Right ventricle myocardium superior (tissue), 1 donor: ENCODE measurements around the gene VAV3. TPM values are rescaled to one million over a fixed set of nuclear protein-coding genes. Genes with fewer than 3 reads are reported as not detected.
A peak's percentile ranks its signal among the peaks of the same experiment; 100 is the strongest.

Experiments used
- ATAC-seq: fragments of 200-7000 bp; cut with Tn5 transposase; one replicate; pipeline ENCODE4 v1.9.1; 2020; ENCODE audit warnings: mild to moderate bottlenecking; ENCODE audit not compliant: poor library complexity
- DNase-seq: peaks from one replicate; pipeline ENCODE4 v3.0.0-alpha.2; 2020
- intact Hi-C: fragments of 100-400 bp; cut with DNase I; formaldehyde crosslinking; loops from one replicate; pipeline ENCODE4 v1.11.2; 2022
- total RNA-seq: library from RNA; stranded (reverse); fragmentation: NEBNext Ultra II Directional; extraction: Animal tissue kit (Norgen Biotek cat#: 25700); gene quantifications from one replicate; pipeline ENCODE4 v1.2.1, GENCODE V29; 2021
- donor health status: DM: no; HTN: yes; CAD: no; lungs with severe emphysema.

VAV3 gene
- total RNA-seq, 1 donor from 2014 or later, result 1.6 TPM

DNA sequence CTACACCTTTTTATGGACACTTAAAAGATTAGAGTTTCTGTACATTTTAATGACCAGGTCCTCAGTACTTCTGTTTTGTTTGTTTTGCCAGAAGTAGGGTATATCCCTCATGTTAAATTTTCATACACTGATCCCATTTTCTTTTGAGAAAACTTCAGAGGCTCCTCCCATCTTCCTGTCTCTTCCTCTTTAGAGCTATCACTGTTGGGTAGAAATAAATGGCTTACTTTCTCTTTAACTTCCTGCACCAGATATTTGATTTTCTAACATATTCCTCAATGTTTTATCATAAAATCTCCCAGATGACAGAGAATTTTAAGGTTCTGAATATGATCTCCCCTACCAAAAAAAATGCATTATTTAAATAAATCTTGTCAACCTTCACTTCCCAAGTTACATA is 23.4 kb downstream of the VAV3 start:
- ATAC-seq (no peak), DNase-seq (no peak)
- intact Hi-C loops, result no loop called here

DNA sequence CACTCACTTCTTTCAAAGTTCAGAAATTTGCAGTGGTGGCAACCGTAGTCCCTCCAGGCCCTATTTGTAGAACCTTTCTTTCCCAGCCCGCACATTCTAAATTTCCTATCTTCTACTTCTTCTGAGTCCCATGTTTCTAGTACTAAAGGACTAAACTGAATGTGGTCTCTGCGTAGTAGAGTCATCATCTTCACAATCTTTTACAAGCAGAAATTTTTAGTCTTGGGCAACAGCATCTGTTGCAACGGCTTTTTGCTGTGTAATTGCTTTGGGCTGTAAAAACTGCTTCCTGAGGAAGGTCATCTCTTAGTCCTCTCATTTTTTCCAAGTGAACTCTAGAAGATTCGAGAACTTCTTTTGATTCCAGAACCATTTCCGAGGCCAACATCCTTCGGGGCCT is 23.9 kb downstream of the VAV3 start:
- DNase-seq (no peak), ATAC-seq (peak; percentile 73)
- intact Hi-C loops, result no loop called here

DNA sequence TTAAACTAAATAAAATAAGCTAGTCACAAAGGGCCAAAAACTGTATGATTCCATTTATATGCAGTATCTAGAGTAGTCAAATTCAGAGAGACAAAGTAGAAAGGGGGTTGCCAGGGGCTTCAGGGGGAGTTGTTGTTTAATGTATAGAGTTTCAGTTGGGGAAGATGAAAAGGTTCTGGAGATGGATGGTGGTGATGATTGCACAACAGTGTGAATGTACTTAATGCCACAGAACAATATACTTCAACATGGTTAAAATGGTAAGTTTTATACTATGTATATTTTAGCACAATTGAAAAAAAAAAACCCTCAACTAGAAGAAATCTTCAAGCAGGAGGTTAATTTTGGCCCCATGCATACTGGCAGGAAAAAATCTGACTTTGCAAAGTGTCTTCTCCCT is 24.3 kb downstream of the VAV3 start:
- intact Hi-C loops, result no loop called here
- no peak for DNase-seq

DNA sequence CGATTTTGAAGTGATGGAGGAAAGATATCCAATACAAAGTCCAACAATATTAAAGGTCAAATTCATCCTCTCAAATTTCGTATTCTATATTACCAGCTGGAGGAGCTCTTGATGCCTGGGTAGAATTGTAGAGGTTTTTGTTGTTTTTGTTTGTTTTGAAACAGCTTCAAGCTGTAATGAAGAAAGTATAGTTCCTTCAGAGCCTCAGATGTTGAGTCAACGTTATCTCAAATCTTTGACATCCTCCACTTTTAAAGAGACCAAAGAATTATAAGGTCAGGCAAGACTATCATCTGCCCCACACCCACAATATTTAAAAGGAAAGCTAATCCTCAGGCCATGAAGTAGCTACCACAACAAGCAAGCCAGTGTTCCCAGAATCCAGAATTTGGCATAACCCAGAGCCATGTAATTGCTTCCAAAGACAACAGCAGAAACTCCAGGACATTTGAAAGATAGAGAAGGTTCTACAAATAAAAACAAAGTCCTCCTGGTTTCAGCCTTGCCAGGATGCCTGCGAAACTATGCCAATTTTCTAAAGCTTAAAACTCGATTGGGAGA is 24.9 kb downstream of the VAV3 start:
- intact Hi-C loops, result no loop called here
- DNase-seq (no peak), ATAC-seq (peak; percentile 65)

More for the DNA sequence above, 24.3 kb downstream of the VAV3 start:
- no peak for ATAC-seq

DNA sequence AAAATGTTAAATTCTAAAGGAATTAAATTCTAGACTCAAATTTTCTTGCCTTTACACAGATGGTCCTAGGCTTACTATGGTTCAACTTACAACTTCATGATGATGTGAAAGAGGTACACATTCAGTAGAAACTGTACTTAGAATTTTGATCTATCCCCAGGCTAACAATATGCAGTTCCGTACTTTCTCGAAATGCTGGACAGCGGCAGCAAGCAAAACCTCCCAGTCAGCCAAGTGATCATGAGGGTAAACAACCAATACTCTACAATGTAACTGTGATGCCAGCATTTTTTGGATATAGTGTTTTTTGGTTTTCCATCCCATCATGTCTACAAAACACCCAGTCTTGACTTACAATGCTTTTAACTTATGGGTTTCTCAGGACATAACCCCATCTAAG is 25.7 kb downstream of the VAV3 start:
- no peak for DNase-seq
- intact Hi-C loops, result no loop called here

DNA sequence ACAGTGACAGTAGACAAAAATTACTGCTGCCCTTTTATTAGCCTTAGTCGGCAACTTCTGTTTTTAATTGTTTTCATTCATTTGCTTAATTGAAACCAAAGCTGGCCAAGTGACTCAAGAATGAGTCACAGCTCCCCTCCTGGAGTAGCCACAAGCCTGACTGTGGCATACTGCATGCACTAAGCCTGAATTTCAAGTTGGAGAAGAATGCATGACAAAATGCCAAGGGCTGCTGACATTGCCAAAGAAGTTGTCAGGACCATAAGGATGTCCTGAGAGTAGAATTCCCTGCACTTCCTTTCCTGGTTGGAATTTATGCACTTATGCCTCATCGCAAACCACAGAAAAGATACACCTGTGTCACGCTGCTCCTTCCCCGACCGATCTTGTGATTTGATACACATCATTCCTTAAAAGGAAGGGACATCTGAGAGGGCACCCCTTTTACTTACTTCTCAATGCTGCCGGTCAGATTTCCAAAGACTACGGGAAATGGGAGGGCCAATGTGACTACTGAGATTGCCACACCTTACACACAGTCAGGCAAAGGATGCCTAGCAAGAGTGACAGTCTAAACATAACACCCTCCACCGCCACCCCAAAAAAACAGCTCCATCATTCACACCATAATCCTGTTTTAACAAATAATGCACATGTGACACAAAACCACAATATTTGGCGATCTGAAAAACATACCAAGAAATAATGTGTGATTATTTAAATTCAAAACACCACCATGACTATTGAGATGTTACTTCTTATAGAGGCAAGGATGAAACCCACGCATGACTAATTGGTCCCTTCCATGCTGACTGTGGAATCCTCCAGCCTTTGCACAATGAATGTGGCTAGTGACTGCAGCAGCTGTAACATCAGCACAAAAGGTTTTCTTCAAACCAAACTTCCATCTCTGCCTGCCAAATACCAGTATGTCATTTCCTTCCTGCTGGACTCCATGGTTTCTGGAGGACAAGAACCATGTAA is 28.2 kb downstream of the VAV3 start:
- ATAC-seq, result peak; percentile 71
- intact Hi-C loops, result no loop called here
- no peak for DNase-seq

More for the DNA sequence above, 25.7 kb downstream of the VAV3 start:
- ATAC-seq, result no peak

DNA sequence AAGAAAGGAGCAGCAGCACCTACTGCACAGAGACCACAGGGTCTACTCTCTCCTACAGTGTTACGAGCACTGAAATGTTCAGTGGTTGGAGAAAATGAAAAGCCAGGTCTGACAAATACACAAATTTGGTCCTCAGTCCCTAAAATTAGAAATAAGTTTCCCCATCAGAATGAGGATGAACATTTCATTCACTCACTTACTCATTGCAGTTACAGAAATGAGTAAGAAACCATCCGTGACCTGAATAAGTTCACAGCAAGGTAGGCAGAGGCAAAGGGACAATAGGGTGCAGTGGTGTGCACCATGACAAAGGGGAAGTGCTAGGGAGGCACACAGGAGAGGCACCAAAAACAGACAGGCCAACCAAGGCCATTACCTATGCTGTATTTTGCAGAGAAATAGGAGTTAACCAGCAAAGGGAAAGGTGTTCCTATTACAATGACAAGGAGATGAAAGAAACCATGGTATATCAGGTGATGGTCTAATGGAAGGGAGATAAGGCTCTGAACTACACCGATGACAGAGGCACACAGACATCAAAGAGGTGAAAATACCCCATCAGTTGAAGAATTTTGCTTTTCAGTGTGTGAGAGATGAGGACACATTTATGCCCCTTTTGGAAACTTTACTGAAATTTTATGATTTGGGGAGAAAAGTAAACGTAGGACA is 29.4 kb downstream of the VAV3 start:
- DNase-seq (no peak), ATAC-seq (no peak)
- intact Hi-C loops, result no loop called here

DNA sequence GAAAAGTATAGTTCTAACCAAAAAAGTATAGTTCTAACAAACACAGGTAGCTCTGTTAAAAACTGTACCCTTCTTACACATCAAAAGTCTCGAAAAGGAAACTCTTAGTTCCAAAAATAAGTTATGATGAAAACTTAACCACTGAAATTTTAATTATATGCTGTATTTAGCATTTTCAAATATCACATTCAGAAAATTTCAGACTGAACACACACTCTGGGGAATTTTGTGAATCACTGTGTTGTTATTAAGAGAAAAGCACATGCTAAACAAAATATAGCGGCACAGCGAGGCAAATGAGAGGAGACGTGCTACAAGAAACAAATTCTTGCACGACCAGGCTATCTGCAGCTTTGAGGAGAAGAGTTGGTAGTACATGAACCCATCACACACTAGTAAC is 30.4 kb downstream of the VAV3 start:
- intact Hi-C loops, result no loop called here
- ATAC-seq, result no peak
- DNase-seq, result no peak

DNA sequence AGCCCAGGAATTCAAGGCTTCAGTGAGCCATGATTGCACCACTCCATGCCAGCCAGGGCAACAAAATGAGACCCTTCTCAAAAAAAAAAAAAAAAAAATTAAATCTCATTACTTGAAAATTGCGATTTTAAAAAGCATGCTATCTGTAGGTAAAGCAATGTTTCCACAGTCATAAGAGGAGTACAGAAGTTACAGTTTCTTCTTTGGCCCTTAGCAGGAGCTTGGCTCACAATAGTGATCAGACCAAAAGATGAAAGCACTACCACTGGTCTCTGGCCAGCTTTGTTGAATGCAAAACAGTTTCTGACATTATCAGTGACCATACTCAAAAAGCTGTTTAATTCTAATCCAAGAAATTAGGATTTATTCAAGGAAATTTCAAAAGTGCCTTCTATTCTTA is 31.2 kb downstream of the VAV3 start:
- intact Hi-C loops, result no loop called here
- ATAC-seq, result no peak

DNA sequence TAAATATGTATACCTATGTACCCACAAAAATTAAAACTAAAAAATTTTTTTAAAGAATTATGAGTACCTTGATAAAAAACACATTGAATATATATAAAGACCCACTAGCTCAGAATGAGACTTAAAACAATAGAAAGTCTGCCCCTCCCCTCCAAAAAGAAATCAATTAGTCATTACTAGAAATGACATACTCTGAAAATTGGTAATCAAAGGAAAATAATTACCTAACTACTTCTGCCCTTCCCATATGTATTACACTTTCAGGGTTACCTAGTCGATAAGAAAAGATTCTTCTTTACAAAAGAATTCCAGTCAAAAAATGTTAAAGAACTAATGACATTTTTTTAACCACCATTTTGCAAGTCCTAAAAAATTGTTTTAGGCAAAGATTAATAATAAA is 34.7 kb downstream of the VAV3 start:
- intact Hi-C loops, result no loop called here
- ATAC-seq (no peak), DNase-seq (no peak)

More for the DNA sequence above, 31.2 kb downstream of the VAV3 start:
- DNase-seq, result no peak

DNA sequence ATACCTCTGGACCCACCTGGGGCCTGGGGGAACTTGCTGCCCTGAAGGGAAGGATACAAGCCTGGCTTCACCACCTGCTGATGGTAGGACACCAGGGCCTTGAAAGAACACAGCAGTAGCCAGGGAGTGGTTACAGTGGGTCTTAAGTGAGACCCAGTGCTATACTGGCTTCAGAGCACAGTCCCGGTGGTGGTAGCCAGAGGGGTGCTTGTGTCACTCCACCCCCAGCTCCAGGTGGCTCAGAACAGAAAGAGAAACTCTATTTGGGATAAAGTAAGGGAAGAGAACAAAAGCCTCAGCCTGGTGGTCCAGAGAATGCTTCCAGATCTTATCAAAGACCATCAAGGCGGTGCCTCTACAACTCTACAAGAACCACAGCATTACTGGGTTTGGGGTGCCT is 37.2 kb downstream of the VAV3 start:
- no peak for ATAC-seq
- no peak for DNase-seq
- intact Hi-C loops, result no loop called here

DNA sequence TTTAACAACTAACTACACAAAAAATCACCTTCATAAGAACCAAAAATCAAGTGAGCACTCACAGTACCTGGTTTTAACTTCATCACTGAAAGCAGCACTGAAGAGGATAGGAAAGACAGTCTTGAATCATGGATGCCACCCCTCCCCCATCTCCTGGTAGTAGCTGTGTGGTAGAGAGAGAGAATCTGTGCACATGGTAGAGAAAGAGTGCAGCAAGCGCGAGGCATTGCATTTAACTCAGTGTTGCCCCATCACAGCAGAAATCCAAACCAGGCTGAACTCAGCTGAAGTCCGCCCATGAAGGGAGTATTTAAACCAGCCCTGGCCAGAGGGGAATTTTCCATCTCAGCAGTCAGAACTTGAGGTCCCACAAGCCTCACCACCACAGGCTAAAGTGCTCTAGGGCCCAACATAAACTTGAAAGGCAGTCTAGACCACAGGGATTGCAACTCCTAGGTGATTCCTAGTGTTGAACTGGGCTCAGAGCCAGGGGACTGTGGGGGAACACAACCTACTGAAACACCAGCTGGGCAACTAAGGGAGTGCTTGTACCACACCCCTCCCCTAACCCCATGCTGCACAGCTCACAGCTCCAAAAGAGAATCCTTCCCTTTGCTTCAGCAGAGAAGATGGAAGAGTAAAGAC is 38.4 kb downstream of the VAV3 start:
- ATAC-seq, result no peak
- no peak for DNase-seq
- intact Hi-C loops, result no loop called here

DNA sequence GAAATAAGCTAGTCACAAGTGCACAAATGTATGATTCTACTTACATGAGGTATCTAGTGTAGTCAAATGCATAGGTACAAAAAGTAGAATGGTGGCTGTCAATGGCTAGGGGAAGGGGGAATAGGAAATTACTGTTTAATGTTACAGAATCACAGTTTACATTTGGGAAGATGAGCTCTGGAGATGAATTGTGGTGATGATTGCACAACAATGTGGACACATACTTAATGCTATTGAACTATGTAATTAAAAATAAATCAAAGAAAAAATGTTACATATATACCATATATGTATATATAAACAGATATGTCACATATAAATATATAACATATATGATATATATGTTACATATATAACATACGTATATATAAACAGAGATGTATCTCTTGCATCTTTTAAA is 39.4 kb downstream of the VAV3 start:
- intact Hi-C loops, result no loop called here
- ATAC-seq, result no peak
- no peak for DNase-seq

DNA sequence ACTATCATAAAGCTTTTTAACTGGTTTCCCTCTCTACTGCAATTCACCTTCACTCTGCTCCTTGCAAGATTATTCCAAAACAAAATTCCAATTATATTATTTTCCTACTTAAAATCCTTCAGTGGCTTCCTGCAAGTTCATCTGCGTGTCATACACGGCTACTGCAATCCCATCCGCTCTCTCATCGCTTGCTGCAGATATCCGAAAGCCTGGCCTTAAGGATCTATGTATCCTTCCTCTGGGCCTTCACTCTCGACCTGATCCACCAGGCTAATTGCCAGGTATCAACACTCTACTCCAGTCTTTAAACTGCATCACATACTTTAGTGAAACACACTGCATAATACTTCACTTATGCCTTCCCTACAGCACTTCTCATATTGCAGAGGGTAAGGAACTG is 44.0 kb downstream of the VAV3 start:
- no peak for ATAC-seq
- DNase-seq, result no peak
- intact Hi-C loops, result no loop called here

DNA sequence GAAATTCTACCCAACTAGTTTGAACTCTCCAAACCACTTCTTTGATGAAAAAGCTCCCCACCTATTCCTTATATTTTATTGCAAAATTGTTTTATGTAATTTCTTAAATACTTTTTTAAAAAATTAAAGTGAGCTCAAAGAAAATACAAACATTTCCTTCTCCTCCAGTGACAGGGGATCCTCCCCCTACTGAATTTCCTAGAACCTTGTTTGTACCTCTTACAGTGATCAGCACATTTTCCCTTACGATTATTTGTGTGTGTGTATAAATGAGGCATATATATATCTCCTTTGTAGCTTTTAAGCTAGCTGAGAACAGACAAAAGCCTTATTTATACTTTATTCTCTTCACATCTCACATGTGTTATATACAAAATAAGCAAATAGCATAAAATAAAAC is 44.4 kb downstream of the VAV3 start:
- DNase-seq, result no peak
- intact Hi-C loops, result no loop called here
- no peak for ATAC-seq

DNA sequence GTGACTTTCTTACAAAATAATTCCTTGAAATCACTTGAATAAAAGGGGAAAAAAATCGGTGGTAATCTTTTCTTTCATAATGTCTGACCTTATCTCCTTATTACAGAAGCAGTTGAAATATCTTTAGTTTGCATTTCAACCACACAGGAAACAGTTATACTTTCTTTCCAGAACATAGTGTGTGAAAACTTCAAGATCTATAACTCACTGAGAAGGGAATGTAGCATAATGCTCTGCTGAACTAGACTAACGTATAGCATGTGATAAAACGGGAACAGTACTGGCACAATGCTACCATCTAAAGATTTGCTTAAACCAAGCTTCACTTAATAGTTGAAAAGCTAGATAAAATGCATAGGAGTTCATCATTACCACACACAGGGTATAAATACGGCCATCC is 45.0 kb downstream of the VAV3 start:
- intact Hi-C loops, result no loop called here
- no peak for DNase-seq
- no peak for ATAC-seq

DNA sequence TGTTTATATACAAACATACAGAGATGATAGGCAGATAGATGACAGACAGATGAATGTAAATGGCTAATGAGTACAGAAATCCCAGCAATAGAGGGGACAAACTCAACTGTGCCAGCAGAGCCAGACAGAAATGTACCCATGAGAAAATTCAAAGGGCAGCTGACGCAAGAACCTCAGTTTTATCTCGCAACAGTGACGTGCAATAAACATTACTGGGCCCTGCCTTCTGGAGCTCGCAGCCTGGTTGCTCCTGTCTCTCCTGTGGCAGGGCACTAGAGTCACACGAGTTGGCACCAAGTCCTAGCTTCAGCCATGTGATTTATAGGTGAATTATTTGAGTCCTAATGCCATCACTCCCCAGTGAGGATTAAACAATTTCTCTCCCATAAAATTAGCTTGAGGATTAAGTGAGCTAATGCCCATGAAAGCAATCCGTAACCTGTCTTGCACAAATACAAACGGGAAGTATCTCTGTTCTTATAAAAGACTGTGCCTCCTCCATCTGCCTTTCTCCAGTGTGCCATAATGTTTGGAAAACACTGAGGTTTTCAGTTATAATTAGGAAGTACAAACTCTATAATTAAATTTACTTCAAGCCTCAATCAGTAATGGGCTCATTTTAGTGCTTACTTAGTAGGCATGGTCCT is 50.7 kb downstream of the VAV3 start:
- no peak for DNase-seq
- no peak for ATAC-seq
- intact Hi-C loops, result no loop called here

DNA sequence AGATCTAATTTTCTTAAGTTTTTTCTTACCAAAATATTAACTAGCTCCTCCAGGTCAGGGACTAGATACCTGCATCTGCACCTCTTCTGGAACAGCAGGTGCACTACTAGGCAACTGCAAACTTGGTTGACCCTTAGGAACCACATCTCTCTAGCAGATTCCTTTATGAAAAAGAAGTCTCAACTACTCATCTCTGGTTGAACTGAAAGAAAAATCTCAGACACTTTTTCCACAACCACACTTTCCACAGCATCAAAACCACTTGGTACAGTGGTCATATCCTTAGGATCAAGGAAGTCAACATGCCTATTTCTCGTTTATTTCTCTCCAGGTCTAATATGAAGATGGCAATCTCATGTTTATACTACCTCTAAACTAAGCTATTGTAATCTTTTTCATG is 52.3 kb downstream of the VAV3 start:
- intact Hi-C loops, result no loop called here
- DNase-seq (no peak), ATAC-seq (no peak)
